Fibroblast of villous mesenchyme (primary cell): ENCODE results near the gene CRAMP1. TPM values are rescaled to one million over a fixed set of nuclear protein-coding genes. Genes with fewer than 3 reads are reported as not detected.

Source experiments
- DNase-seq: peaks from one replicate; pipeline ENCODE4 v3.0.0-alpha.2; 2010; ENCODE audit warnings: low read depth
- H3K4me3 ChIP-seq: 2 replicates; pipeline ENCODE4 v1.5.1; 2011; ENCODE audit warnings: low read depth, mild to moderate bottlenecking, low read length
- CTCF ChIP-seq: IDR thresholded peaks from 2 replicates; pipeline ENCODE4 v1.5.1; 2012; ENCODE audit warnings: low read depth, mild to moderate bottlenecking, low read length; ENCODE audit not compliant: insufficient read depth
- total RNA-seq: library from RNA; depleted of rRNA; stranded (reverse); fragments of >200 nt; gene quantifications from 2 replicates; pipeline ENCODE4 v1.2.3, GENCODE V29; 2012

Gene CRAMP1
- total RNA-seq, 1 donor, result 10.4 TPM

DNA sequence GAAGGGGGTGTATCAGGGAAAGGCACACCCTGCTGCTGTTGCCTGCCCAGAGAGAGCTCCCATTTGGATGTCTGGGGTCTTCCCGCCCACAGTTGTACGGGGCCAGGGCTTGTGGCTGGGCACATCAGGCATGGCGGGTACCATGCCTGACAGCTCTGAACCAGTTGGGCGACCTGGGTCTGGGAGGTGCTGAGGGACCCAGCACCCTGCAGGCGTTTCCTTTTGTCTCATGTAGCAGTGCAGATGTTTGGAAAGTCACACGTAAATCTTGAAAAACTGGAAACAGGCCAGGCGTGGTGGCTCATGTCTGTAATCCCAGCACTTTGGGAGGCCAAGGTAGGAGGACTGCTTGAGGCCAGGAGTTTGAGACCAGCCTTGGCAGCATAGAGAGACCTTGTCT is 57.5 kb downstream of the CRAMP1 start:
- no peak overlapping the region for H3K4me3 ChIP-seq
- DNase-seq, result no peak
- no peak for TF ChIP-seq CTCF

DNA sequence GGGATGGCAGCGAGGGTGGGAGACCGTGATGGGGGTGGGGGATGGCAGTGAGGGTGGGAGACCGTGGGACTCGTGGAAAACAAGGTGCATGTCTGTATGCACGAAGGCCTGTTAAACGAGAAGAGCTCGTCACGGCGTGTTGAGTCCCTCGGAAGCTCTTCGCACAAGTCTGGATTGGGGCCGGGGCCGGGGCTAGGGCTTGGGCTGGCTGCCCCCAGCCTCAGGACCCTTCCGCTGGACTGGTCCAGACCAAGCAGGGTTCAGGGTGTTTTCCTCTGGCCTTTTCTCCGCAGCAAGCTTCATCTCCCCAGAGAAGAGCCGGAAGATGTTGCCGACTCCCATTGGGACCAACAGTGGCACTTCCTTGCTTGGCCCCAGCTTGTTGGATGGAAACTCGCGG is 58.2 kb downstream of the CRAMP1 start:
- DNase-seq, result no peak
- TF ChIP-seq CTCF, result no peak

DNA sequence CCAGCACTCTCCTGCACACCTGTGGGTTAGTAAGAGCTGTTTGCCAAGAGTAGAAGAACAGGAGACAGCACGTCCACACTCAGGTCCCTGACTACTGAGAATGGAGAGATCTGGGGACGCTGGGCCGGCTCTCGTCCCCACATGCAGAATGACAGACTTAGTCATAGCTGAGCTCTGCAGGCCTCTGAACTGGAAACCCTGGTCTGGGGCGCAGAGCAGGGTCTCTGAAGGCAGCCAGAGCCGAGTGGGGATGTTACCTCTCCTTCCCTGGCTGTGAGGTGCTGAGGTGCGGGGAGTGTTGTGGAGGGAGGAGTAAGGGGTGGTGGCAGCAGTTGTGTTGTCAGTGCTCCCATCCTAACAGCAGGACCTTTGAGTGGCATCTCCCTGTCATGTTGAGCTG is 58.7 kb downstream of the CRAMP1 start:
- H3K4me3 ChIP-seq, result no peak overlapping the region
- DNase-seq, result no peak
- TF ChIP-seq CTCF, result no peak

More for the DNA sequence above, 58.2 kb downstream of the CRAMP1 start:
- no peak overlapping the region for H3K4me3 ChIP-seq

GRCh38 chr16:1673424-1674151 is 61.4 kb downstream of the CRAMP1 start:
- H3K4me3 ChIP-seq, result no peak overlapping the region
- no peak for TF ChIP-seq CTCF
- no peak for DNase-seq

DNA sequence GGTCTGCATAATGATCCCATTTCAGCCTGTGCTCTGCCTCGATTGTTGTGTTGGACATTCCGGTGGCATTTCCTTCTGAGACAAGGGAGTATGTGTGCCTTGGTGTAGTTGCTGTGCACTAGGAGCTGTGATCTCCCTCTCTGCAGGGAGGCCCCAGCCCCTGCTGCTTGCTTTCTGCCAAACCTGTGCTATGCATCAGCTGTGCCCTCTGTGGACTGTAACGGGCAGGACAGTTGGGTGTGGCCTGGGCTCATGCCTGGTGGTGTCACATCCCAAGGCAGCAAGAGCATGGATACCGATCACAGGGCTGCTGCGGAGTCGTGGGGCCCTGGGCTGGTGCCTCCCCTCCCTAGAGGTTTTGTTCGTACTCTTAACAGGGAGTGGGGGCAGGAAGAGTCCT is 62.1 kb downstream of the CRAMP1 start:
- no peak for TF ChIP-seq CTCF

GRCh38 chr16:1674751-1675664 is 62.8 kb downstream of the CRAMP1 start:
- DNase-seq, result peak; percentile 38
- no peak for TF ChIP-seq CTCF
- no peak overlapping the region for H3K4me3 ChIP-seq

More for the DNA sequence above, 62.1 kb downstream of the CRAMP1 start:
- DNase-seq, result no peak
- H3K4me3 ChIP-seq, result no peak overlapping the region
